Skin of body (tissue), 2 donors: ENCODE results near the gene TCF20. TPM values are rescaled to one million over a fixed set of nuclear protein-coding genes. Genes with fewer than 3 reads are reported as not detected.

ENCODE experiments used
- DNase-seq: peaks from one replicate; lab custom pipeline; 2025; lab: John Stamatoyannopoulos, UW
- total RNA-seq: library from RNA; depleted of rRNA; stranded (reverse); fragments of >200 nt; gene quantifications from one replicate; pipeline ENCODE4 v1.2.3, GENCODE V29; 2014

The TCF20 gene
- total RNA-seq, 1 donor from 2014 or later, result 26.1 TPM

DNA sequence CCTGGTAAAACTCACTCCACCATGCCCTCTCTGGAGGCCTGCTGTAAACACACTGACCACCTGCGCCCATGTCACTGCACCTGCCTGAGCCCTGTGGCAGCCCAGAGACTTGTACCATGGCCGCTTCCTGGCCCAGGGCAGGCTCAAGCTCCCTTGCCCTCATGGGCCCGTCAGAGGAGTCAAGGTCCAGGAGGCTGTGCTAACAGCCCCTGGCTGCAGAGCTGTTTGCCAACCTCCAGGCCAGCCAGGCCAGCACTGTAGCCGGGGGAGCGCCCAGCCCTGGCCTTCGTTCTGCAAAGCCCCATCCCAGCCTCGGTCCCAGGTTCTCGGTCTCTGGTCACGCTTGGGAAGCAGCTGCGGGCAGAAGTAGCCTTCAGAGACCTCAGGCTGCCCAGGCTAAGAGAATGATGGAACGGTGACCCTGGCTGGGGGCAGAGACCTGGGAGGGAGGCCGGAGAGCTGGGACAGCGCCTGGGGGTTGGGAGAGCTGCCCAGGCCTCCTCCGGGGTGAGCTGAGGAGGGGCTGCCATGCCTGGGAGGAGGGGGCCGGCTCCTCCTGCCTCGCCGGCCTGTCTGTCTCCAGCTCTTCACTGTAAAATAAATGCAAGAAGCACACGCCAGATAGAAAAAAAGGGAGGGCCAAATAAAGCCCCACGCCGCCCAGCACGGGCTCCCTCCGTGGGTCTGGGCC is 11.9 kb upstream of the TCF20 start:
- no peak for DNase-seq

GRCh38 chr22:42281706-42282251 is 11.3 kb upstream of the TCF20 start:
- no peak for DNase-seq

DNA sequence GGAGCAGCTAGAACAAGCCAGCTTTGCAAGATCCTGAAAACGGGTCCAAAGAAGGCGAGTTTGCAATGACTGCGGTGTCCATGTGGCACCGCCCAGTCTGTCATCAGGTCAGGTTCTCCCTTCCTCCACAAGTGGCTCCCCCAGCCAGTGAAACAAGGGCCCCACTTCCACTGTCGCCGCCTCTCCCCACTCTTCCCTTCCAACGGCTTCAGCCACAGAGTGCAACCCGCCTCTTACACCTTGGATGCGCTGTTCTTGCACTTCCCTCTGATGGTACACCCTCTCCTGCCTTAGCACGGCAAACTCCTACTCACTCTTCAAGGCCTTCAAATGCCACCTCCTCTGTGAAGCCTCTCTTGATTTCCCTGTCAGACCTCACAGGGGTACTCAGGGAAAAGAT is 10.8 kb upstream of the TCF20 start:
- no peak for DNase-seq

- DNase-seq, result no peak
Observed at GRCh38 chr22:42280836-42281235, 10.4 kb upstream of the TCF20 start.

GRCh38 chr22:42280140-42280539 is 9.7 kb upstream of the TCF20 start:
- DNase-seq, result no peak

DNA sequence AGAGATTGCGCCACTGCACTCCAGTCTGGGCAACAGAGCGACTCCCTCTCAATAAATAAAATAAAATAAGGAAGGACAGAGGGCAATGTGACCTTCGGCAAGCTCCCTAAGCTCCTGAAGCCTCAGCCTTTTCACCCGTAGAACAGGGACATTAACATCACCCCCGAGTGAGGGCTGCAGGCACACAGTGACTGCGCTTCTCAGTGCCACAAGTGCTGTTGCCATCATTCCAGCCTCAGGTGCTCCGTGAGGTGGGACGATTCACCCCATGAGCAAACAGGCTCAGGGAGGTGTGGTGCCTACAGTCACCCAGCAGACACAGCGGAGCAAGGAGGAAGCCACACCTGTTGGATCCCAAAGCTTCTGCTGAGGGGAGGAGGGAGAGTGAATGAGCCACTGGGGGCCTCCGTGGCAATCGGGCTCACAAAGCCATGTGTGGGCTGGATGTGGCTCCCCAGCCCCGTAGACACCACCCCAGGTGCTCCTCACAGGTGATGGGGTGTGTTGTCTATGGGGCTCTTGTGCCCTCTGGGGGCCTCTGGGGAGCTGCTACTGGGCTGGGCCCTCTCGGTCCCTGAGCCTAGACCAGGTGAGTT is 9.1 kb upstream of the TCF20 start:
- DNase-seq, result no peak

DNA sequence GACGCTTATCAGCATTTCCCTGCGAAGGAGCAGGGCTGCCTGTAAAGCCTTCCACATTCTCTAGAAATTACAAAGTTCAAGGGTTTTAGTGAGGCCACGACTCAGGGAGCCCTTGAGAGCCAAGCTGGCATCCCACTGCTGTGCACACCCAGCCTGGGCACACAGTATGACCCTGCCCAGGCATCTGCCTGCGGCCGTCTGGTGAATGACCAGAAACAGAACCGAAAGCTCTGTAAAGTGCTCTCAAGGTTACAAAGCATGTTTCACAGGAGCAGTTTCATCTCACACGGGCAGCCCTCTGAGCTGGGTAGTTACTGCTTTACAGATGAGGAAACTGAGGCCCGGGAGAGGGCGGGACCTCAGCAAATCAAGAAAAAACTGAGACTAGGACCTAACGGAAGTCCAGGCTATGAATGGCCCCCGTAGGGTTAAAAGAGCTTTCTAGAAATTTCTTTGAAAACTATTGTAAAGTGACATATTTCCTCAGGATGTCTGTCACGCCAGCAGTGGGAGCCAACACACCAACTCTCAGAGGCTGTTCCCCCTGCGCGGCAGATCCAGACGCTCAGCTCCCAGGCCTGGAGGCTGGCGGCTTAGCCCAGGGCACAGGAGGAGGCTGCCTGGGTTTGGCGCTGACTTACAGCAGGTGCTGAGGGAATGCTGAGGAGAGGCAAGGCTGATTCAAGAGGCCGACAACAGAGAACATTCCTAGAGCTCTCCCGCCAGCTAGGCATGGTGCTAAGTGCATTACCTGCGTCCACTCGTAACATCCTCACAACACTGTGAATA is 7.7 kb upstream of the TCF20 start:
- DNase-seq, result no peak

DNA sequence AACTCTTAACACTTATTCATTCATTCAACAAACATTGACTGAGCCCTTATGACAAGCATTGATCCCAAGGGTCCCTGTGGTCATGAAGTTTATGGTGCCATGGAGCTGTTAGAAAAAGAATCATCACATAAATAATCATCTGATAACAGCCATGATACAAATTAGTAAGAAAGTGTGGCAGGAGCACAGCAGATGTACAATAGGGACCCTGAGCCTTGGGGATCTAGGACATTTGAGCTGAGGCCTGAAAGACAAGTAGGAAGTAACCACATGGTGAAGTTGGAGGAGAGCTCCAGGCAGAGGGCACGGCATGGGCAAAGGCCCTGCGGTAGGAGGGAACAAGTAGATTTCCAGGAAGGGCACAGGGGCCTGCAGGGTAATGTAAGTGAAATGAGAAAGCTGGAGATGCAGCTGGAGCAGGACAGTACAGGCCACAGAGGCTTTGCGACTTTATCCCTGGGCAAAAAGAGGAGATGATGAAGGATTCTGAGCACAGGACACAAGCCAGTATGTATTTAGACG is 6.8 kb upstream of the TCF20 start:
- no peak for DNase-seq

DNA sequence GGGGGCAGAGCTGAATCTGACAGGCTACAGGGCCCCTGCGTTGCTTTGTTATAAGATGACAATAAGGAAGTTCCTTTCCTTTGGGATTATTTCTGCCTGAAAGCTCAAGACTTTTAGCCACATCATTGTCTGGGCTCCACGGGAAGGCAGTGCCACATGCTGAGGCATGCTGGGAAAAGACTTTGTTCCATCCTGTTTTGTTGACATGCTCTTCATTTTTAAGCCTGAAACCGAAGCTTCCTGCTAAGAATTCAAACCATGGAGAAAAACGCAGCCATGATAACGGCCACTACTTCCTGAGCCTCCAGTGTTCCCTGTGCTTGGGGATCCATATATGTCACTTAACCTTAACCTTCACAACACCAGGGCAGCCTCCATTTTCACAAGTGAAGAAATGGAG is 5.5 kb upstream of the TCF20 start:
- DNase-seq, result no peak

DNA sequence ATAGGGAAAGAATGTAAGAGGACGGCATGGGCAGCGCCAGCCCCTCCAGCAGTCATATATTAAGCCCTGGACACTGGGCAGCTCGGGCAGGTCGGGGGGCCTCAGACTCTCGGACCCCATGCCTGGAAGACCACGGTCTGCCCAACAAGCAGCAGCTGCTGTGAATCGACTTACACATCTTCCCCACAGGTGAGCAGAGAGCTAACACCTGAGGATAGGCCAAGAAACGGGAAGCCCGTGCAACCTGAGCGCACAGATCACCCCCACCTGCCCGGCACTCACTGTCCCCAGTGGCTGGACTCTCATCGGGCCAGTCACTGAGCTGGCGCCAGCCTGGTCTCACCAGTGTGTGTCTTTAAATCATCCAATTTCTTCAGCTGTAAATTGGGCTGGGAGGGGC is 4.7 kb upstream of the TCF20 start:
- DNase-seq, result no peak

GRCh38 chr22:42273855-42274451 is 3.5 kb upstream of the TCF20 start:
- no peak for DNase-seq

DNA sequence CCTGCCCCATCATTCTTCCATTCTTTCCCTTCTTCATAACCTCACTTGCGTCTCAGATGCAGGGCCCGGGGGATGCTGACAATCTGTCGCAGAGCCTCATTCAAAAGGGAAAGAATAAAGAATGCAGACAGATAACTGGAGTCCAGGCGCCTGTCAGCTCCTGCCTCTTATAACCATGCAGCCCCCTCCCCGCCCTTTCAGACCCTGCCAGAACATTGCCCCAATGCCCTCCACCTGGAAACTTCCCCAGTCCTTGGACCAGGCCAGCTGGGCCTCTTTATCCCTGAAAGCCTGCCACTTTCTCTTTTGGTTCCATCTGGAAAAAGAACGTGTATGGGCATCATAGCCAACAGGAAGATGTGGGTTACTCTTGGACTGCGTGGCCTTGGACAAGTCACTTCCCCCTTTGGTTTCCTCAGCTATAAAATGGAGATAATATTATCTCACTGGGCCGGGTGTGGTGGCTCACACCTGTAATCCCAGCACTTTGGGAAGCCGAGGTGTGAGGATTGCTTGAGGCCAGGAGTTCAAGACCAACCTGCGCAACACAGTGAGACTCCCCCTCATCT is 2.1 kb upstream of the TCF20 start:
- DNase-seq, result no peak

- DNase-seq, result no peak
Observed at GRCh38 chr22:42271906-42272305, 1.5 kb upstream of the TCF20 start.

- no peak for DNase-seq
Observed at GRCh38 chr22:42271191-42271813, 849 bp upstream of the TCF20 start.

DNA sequence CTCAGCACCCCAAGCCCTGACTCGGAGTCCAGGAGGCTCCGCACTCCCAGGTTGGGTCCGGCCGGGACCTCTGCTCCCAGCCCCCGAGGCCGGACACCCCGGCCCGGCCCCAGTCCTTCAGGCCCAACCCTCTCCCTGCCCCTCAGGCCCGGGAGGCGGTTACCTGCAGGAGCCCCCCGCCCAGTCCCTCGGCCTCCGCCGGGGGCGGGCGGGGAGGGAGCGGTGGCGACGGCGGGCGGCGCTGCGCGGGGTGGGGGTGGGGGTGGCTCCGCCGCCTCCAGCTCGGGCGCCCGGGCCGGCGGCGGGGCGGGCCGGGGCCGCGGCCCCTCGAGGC is 310 bp downstream of the TCF20 start:
- no peak for DNase-seq

DNA sequence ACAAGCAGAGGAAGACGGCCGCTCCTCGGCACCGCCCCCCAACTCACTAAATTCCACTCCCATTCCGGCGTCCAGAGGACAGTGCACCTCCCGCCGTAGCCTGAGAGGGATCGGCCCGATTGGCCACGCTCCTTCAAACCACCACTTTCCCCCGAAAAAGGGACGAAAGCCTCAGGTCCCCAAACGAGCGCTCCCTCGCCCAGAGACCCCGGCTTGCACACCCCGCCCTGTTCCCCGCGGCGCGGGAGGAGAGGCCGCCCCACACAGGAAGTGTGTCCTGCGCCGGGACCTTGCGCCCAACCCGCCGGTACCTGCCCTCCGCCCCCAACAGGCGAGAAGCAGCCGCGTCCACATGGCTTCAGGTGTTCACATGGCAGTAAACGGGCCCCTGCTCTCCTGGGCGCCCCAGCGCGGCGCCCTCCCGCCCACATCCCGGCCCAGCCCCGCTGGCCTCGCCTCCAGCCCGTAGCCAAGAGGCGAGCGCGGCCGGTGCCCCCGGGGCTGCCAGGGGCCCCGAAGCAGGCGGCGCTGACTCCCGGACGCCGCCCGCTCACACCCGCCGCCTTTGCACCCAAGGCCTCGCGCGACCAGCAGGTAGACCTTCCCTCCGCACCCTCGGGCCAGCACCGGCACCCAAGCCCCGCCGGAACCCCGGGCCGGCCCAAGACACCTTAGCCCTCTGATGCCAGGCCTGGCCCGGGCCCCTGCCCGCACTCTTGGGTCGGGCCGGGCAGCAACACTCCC is 849 bp downstream of the TCF20 start:
- DNase-seq, result no peak

GRCh38 chr22:42268852-42269410 is 1.5 kb downstream of the TCF20 start:
- no peak for DNase-seq

GRCh38 chr22:42265321-42265720 is 5.1 kb downstream of the TCF20 start:
- DNase-seq, result no peak

DNA sequence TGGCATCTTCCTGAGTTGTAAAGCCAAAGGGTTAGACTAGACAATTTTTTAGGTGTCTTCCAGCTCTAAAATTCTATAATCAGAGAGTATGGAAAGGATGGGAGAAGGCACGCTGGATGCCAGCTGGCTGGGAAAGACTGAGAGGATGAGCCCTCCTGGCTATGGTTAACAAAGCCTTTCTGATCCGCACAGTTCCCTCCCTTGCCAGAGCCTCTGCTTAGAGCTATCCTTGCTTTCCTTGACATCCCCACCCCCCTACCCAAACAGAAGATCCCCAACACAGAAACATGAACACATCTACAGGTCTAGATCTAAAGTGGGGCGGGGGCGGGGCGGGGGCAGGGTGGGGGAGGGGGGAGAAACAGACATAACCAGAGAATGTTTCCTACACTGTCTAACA is 6.5 kb downstream of the TCF20 start:
- DNase-seq, result no peak

GRCh38 chr22:42262964-42263363 is 7.5 kb downstream of the TCF20 start:
- DNase-seq, result no peak
